HG03575 (cell line): Measurements from ENCODE around the gene ADGRF5.

ENCODE experiments used
- ATAC-seq: cut with Tn5 transposase; IDR thresholded peaks from one replicate; pipeline ENCODE4 v1.9.1; 2021; ENCODE audit not compliant: unreplicated experiment, insufficient number of reproducible peaks, low FRiP score; ENCODE audit errors: extremely low read depth

Gene ADGRF5

DNA sequence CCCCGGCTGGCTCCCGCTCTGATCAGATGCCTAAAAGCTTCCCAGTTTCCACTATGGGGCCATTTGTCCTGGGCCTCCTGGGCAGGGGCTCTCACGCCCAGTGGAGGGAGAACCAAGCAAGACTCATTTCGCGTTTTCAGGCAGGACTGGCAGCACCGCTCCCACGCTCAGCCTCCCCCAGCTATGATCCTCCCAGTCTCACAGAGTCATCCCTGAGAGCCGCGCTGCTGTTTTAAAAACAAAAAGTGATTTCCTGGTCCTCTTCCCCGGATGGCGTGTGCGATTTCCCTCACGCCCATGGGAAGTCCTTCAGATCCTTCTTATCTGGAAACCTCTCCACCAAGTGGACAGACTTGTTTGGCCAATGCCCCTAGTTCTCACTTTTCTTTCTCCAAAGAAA, at the start of gene ADGRF5:
Gene ADGRF5, minus strand, starts transcription at position 208 of the 400 bp plus-strand sequence. CDS start 15,176 bp downstream, outside the sequence.
- ATAC-seq: no peak

DNA sequence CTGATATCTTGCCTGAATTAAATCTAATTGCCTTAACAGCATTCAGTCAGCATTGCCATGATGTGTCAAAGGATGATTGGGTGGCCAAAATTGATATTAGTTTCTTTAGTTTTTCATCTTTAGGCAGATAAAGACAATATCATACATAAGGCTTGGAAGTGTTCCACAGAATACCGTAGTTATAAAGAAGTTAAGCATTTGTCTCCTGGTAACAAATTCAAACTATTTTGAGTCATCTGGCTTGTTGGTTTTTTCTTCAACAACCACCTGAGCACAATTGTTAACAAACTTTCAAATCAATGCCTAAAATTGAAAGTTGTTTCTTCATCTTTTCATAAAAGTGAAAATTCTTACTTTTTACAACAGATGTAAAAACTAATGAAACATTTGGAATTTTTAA, 47.5 kb upstream of the ADGRF5 start:
- ATAC-seq: no peak

- ATAC-seq: no peak
Measured at GRCh38 chr6:46967826-46968349, 46.1 kb upstream of the ADGRF5 start.

DNA sequence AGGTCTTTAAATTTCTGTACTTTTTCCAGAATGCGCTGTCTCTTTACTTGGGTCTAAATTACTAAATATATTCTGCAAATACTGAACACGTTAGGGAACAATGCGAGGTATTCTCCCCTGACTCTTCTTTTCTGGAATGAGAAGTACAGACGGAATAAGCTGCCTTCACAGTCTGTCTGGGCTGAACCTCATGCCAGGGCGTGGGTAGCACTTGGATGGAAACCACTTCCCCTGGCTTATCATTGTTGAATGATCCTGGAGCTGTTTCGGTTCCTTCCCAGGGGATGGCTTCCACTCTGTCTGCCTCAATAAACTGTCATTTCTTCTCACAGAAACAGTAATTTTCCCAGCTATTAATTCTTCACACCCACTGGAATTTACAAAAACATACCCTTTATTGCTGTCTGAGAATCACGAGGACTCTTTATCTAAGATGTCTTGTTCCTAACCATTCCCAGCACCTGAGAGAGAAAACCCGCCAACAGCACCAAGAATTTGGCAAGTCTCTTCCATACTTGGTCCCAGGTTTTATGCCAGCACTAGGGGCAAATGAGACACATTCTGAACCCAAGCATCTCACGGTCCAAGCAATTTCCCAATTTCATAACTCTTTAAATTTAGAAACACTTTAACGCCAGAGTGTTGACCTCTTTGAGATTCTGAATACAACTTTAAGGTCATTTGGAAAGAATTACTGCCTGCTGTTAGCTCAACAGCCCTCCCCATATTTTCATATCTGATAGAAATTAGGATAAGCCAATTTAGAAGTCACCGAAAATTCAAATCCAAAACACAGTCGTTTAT, 43.2 kb upstream of the ADGRF5 start:
- no peak for ATAC-seq

DNA sequence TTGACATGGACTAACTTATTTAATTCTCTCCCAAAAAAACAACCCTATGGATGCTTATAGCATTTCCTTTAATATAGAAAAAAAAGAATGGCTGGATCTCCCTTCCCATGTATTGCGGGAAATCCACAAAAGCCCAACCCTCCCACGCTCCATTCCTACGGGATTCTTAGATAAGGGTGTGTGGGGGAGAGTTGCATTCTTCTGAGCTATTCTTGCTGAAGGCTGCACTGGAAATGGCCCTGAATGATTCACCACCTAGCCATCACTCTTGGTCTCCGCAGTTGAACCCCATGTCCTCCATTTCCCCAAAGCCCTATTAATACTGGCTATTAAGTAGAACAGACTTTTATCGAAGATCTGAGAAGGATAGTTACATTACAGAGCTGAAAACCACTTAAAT, 41.9 kb upstream of the ADGRF5 start:
- no peak for ATAC-seq

DNA sequence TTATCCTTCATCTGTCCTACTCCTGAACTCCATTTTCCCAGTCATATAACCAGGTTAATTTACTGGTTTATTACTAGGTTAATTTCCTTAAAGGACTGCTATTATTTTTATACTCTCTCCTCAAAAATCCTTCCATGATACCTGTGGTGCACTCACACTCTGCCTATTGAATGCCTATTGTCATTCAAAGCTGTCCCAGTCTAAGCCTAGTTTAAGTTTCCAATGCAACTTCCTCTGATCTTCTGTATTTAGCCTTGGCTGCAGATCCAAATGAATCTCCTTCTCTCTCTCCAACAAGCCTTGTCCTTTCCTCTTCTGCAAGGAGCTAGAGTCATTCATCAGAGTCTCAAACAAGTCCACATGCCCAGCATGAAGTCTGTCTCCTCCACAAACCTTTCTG, 41.3 kb upstream of the ADGRF5 start:
- no peak for ATAC-seq

DNA sequence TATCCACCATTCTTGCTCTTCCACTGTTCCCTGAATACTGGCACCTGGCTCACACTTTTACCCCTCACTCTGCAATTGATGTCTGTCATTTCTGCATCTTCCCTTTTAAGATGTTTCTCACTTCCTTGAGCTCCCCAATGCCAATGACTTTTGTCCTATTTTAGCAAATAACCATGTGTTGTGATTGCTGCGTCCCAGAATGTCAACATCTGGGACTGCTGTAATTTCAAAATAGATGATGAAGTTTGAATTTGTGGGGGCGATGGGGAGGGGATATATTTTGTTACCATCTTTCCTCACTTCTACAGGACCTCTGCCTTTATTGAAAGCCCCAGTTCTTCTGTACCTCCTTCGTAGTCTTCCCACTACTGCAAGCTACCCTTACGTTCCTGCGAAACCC, 40.0 kb upstream of the ADGRF5 start:
- no peak for ATAC-seq

- ATAC-seq: no peak
Measured at GRCh38 chr6:46961232-46961631, 39.5 kb upstream of the ADGRF5 start.

GRCh38 chr6:46959419-46959818, 37.7 kb upstream of the ADGRF5 start:
- ATAC-seq: no peak

DNA sequence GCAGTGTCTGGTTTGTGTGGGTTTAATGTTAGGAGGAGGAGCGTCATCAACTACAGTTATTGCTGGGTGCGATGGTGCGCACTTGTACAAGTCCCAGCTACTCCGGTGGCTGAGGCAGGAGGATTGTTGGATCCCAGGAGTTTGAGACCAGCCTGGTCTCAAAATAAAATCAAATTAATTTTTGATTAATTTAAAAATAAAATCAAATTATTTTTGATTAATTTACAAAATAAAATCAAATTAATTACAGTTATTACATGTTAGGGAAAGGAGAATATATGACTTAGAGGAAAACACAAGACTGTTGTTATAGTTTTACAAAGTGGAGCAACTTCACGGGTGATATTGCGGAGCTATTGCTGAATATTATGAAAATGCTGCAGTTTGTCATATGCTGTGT, 34.7 kb upstream of the ADGRF5 start:
- ATAC-seq: no peak

DNA sequence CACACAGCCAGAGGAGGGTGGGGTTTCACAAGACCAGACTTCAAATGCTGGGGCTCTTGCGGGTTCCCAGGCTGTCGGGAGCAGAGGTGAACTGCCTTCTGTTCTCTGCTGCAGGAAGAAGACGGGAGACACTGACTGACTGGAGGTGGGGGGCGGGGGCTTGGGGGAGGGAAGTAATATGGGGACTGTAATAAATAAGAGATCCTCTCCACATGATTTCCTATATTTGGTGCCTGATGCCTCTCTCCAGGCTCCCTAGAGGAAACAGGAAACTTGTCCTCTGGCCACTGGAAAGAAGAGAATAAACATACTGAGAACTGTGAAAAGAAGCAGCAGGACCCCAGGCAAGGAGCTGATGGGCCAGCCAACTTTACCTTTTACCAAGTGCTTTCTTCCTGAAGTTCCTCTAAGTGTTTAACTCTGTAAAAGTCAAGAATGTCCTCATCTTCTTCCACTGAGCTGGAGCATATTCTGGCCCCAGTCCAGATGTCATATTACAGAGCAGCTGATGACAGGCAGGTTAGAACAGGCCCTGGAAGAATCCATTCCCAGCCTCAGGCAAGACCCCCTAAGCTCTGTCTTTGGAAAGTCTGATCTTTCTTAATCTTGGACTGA, 33.2 kb upstream of the ADGRF5 start:
- no peak for ATAC-seq

GRCh38 chr6:46953921-46954320, 32.2 kb upstream of the ADGRF5 start:
- no peak for ATAC-seq

- no peak for ATAC-seq
Measured at GRCh38 chr6:46949632-46950280, 28.0 kb upstream of the ADGRF5 start.

- no peak for ATAC-seq
Measured at GRCh38 chr6:46948699-46949098, 27.0 kb upstream of the ADGRF5 start.

DNA sequence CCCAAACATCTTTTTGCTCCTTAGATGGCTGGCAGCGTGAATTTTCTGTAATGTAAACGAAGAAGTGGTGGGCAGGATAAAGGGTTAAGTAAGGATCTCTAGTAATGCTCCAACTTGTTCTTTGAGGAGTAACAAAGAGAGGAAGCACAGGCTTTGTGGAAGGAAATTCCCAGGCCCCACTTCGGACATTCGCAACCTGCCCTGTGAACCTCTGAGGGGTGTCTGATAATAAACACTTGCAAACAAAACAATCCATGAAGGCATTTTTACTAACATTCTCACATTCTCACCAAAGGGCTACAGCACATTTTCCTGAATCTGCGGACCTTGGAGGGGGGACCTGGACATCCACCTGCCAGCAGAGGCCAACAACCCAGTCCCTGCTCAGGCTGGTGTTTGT, 25.8 kb upstream of the ADGRF5 start:
- no peak for ATAC-seq

DNA sequence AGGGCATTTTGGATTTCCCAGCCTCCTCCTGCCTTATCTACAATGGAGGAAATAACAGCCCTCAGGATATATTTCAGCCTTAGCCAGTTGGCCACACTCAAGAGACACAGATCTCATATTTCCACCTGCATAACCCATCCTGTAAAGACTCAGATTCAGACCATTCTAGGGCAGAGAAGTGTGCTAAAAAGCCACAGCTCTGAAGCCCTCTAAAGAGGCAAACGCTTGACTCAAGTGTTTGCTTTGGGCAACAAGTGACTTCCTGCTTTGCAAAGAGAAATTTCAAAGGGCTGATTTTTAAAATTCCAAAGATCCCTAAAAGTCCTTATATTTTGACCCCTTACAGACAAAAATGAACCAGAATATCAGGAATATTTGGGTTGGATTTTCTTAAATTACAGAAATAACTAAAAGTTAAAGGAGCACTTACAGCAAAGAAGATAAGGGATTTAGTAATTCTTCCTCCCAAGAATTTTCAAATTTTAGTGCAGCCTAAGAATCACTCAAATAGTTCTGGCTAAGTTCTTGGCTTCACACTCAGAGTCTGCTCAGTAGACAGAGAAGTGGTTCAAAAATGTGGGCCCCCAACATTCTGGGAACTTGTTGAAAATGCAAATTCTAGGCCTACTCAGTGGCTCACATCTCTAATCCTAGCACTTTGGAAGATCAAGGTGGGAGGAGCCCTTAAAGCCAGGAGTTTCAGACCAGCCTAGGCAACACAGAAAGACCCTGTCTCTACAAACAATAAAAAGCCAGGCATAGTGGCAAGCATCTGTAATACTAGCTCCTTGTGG, 18.9 kb upstream of the ADGRF5 start:
- no peak for ATAC-seq

DNA sequence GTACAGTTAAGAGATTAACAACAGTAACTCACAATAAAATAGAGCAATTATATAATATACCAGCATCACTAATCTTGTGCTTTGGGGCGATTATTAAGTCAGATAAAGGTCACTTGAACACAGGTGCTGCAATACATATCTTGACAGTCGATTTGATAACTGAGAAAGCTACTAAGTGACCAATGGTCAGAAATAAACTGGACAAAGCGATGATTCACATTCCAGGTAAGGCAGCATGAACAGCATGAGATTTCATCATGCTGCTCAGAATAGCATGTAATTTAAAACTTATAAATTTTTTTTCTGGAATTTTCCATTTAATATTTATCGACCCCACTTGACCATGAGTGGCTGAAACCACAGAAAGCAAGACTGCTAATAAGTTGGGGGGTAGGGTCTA, 15.9 kb upstream of the ADGRF5 start:
- ATAC-seq: no peak

GRCh38 chr6:46935687-46936086, 13.9 kb upstream of the ADGRF5 start:
- no peak for ATAC-seq

- no peak for ATAC-seq
Measured at GRCh38 chr6:46933751-46934150, 12.0 kb upstream of the ADGRF5 start.
